PC-3 (cell line): ENCODE measurements around the gene ZNF470. TPM values are rescaled to one million over a fixed set of nuclear protein-coding genes. Genes with fewer than 3 reads are reported as not detected.
A peak's percentile ranks its signal among the peaks of the same experiment; 100 is the strongest.

Source experiments
- ATAC-seq: fragments of 200-7000 bp; cut with Tn5 transposase; 2 replicates; pipeline ENCODE4 v1.9.1; 2020; ENCODE audit warnings: mild to moderate bottlenecking, moderate library complexity
- BruUV-seq: library from RNA; stranded (reverse); fragments of 400-500 nt; replicated peaks from 2 replicates; lab custom pipeline; 2021; lab: Mats Ljungman, UMichigan
- CTCF ChIA-PET: fragments of 300-600 bp; sonication (Branson Sonifier 250); formaldehyde crosslinking; loops from one replicate; lab custom pipeline; 2022; ENCODE audit warnings: antibody characterized with exemption; lab: Charles Lee
- POLR2A ChIA-PET: fragments of 300-600 bp; sonication (Branson Sonifier 250); formaldehyde crosslinking; loops from one replicate; lab custom pipeline; 2022; ENCODE audit warnings: antibody characterized with exemption; ENCODE audit not compliant: unreplicated experiment; lab: Charles Lee
- DNase-seq: peaks from one replicate; pipeline ENCODE4 v3.0.0-alpha.2; 2015
- H2AFZ ChIP-seq: fragments of 300-600 bp; sonication (generic); 2 replicates; pipeline ENCODE4 v1.6.0; 2016; ENCODE audit warnings: antibody characterized with exemption, low read length
- H3F3A ChIP-seq: fragments of 300-600 bp; sonication (generic); one replicate; pipeline ENCODE4 v1.6.0; 2017; ENCODE audit warnings: antibody characterized with exemption, low read length, control low read depth, mild to moderate bottlenecking; ENCODE audit not compliant: unreplicated experiment
- H3K27ac ChIP-seq: fragments of 300-600 bp; sonication (generic); 2 replicates; pipeline ENCODE4 v1.5.1; 2016; ENCODE audit warnings: mild to moderate bottlenecking, low read length
- H3K27me3 ChIP-seq: fragments of 300-600 bp; sonication (generic); 2 replicates; pipeline ENCODE4 v1.6.1; 2016; ENCODE audit warnings: low read length, mixed read lengths
- H3K36me3 ChIP-seq: fragments of 300-600 bp; sonication (generic); 2 replicates; pipeline ENCODE4 v1.6.1; 2016; ENCODE audit warnings: low read depth, mixed run types, low read length, mixed read lengths
- H3K4me1 ChIP-seq: fragments of 300-600 bp; sonication (generic); 2 replicates; pipeline ENCODE4 v1.5.1; 2016; ENCODE audit warnings: low read length; ENCODE audit not compliant: insufficient read depth
- H3K4me2 ChIP-seq: fragments of 300-600 bp; sonication (generic); 2 replicates; pipeline ENCODE4 v1.6.0; 2016; ENCODE audit warnings: low read length
- H3K4me3 ChIP-seq: fragments of 300-600 bp; sonication (generic); 2 replicates; pipeline ENCODE4 v1.5.1; 2016; ENCODE audit warnings: mild to moderate bottlenecking, low read length, mixed read lengths
- H3K79me2 ChIP-seq: fragments of 300-600 bp; sonication (generic); 2 replicates; pipeline ENCODE4 v1.6.1; 2017; ENCODE audit warnings: low read length, mixed read lengths
- H3K9ac ChIP-seq: fragments of 300-600 bp; sonication (generic); 2 replicates; pipeline ENCODE4 v1.6.0; 2016; ENCODE audit warnings: mild to moderate bottlenecking, low read length
- H3K9me2 ChIP-seq: fragments of 300-600 bp; sonication (generic); replicated peaks from 2 replicates; pipeline ENCODE4 v1.6.1; 2016; ENCODE audit warnings: mixed run types, low read length, mixed read lengths
- H3K9me3 ChIP-seq: fragments of 300-600 bp; sonication (generic); 2 replicates; pipeline ENCODE4 v1.6.1; 2016; ENCODE audit warnings: low read length, mixed read lengths
- H4K20me1 ChIP-seq: fragments of 300-600 bp; sonication (generic); 2 replicates; pipeline ENCODE4 v1.6.1; 2016; ENCODE audit warnings: low read length, mixed read lengths
- CTCF ChIP-seq: fragments of 300-600 bp; sonication (generic); conservative IDR thresholded peaks from 2 replicates; pipeline ENCODE4 v1.5.1; 2017; ENCODE audit warnings: antibody characterized with exemption, low read depth, mild to moderate bottlenecking, low read length
- EZH2 ChIP-seq: fragments of 300-600 bp; sonication (generic); IDR thresholded peaks from one replicate; pipeline ENCODE4 v1.6.1; 2017; ENCODE audit warnings: antibody characterized with exemption, mild to moderate bottlenecking, low read length; ENCODE audit not compliant: unreplicated experiment
- EZH2phosphoT487 ChIP-seq: fragments of 300-600 bp; sonication (generic); IDR thresholded peaks from 2 replicates; pipeline ENCODE4 v1.6.1; 2018; ENCODE audit warnings: mild to moderate bottlenecking, antibody characterized with exemption, low read length, borderline replicate concordance
- intact Hi-C: fragments of 100-400 bp; cut with micrococcal nuclease; formaldehyde crosslinking; loops from 2 replicates; pipeline ENCODE4 v1.9.0; 2023
- total RNA-seq: library from RNA; depleted of rRNA; stranded (reverse); fragments of >200 nt; gene quantifications from 2 replicates; pipeline ENCODE4 v1.2.3, GENCODE V29; 2014

The ZNF470 gene
- total RNA-seq, 1 experiment from 2014 or later, result 0.26 TPM

GRCh38 chr19:56573914-56574313, 6.6 kb downstream of the ZNF470 start:
- no peak overlapping the region for H3K9ac ChIP-seq
- no peak overlapping the region for H3K4me3 ChIP-seq
- H3K4me1 ChIP-seq, result no peaks in the 10 kb centered on the region
- H3K9me3 ChIP-seq, result peaks cover 85% of the 10 kb centered on the region
- H3F3A ChIP-seq, result no peaks in the 10 kb centered on the region
- H4K20me1 ChIP-seq, result no peaks in the 10 kb centered on the region
- no peak overlapping the region for H2AFZ ChIP-seq
- ChIA-PET CTCF (no interaction called here), POLR2A (no interaction called here)
- H3K9me2 ChIP-seq, result no peaks in the 10 kb centered on the region
- BruUV-seq, result no TSS peak
- intact Hi-C loops, result no loop called here
- no peaks in the 10 kb centered on the region for H3K79me2 ChIP-seq
- ATAC-seq (no peak), DNase-seq (no peak)
- no peaks in the 10 kb centered on the region for H3K27me3 ChIP-seq
- no peak overlapping the region for H3K4me2 ChIP-seq
- H3K36me3 ChIP-seq, result no peaks in the 10 kb centered on the region; the same call in 1 of the 2 replicates
- H3K27ac ChIP-seq, result no peak overlapping the region
- TF ChIP-seq CTCF, result no peak
- no peak for TF ChIP-seq EZH2
- no peak for TF ChIP-seq EZH2phosphoT487

- H3K27me3 ChIP-seq, result no peaks in the 10 kb centered on the region
- no peak overlapping the region for H3K4me3 ChIP-seq
- H3F3A ChIP-seq, result no peaks in the 10 kb centered on the region
- no peaks in the 10 kb centered on the region for H3K9me2 ChIP-seq
- H3K9ac ChIP-seq, result no peak overlapping the region
- H4K20me1 ChIP-seq, result no peaks in the 10 kb centered on the region
- H3K4me2 ChIP-seq, result no peak overlapping the region
- POLR2A ChIA-PET, result no interaction called here
- H3K36me3 ChIP-seq, result peaks cover 3% of the 10 kb centered on the region; the same call in 1 of the 2 replicates
- peaks cover 95% of the 10 kb centered on the region for H3K9me3 ChIP-seq
- no peak for TF ChIP-seq EZH2phosphoT487
- TF ChIP-seq EZH2, result no peak
- no peak for TF ChIP-seq CTCF
- DNase-seq (no peak), ATAC-seq (no peak)
- intact Hi-C loops, result no loop called here
- H3K4me1 ChIP-seq, result no peaks in the 10 kb centered on the region
- H3K79me2 ChIP-seq, result no peaks in the 10 kb centered on the region
- CTCF ChIA-PET, result no interaction called here
- no peak overlapping the region for H3K27ac ChIP-seq
- no TSS peak for BruUV-seq
- no peak overlapping the region for H2AFZ ChIP-seq
Observed at GRCh38 chr19:56577719-56578602, 10.7 kb downstream of the ZNF470 start.

- DNase-seq, result no peak
- Histone ChIP-seq H2AFZ (peak overlapping the region; percentile 96), H3K36me3 (peaks cover 29% of the 10 kb centered on the region)
Observed at GRCh38 chr19:56594446-56594782, 27.1 kb downstream of the ZNF470 start.

More at GRCh38 chr19:56594446-56594782, 27.1 kb downstream of the ZNF470 start:
- no peak for TF ChIP-seq CTCF
- TF ChIP-seq EZH2, result no peak
- TF ChIP-seq EZH2phosphoT487, result no peak
- ChIA-PET POLR2A (no interaction called here), CTCF (no interaction called here)
- Histone ChIP-seq H3K4me2 (peak overlapping the region; percentile 88), H3K4me1 (no peaks in the 10 kb centered on the region), H3K9me2 (no peaks in the 10 kb centered on the region), H4K20me1 (no peaks in the 10 kb centered on the region), H3K27ac (no peak overlapping the region), H3K9me3 (peaks cover 67% of the 10 kb centered on the region), H3F3A (no peaks in the 10 kb centered on the region), H3K4me3 (peak overlapping the region; percentile 94; the same call in 1 of the 2 replicates), H3K9ac (no peak overlapping the region), H3K79me2 (peaks cover 40% of the 10 kb centered on the region), H3K27me3 (no peaks in the 10 kb centered on the region)
- ATAC-seq, result no peak
- intact Hi-C loops, result no loop called here
- BruUV-seq, result no TSS peak
